Ovary (tissue), 9 donors: ENCODE data around the gene BRPF1. TPM values are rescaled to one million over a fixed set of nuclear protein-coding genes. Genes with fewer than 3 reads are reported as not detected.

Experiments
- DNase-seq, 5 donors: peaks; one replicate each; pipeline ENCODE4 v3.0.0-alpha.2; 2019 to 2020
- H3K27ac ChIP-seq, 2 donors: fragments of 200-600 bp; one replicate each; pipeline versions ENCODE4 v1.5.1 to v1.8.0; 2019 to 2022
- H3K27me3 ChIP-seq: fragments of 200-600 bp; one replicate; pipeline ENCODE4 v1.8.0; 2022
- H3K36me3 ChIP-seq: fragments of 200-600 bp; sonication (generic); one replicate; pipeline ENCODE4 v1.5.1; 2019
- H3K4me1 ChIP-seq: one replicate; pipeline ENCODE4 v1.8.1; 2013; ENCODE audit warnings: mild to moderate bottlenecking, moderate library complexity; ENCODE audit not compliant: insufficient read depth
- H3K4me3 ChIP-seq: fragments of 200-600 bp; sonication (generic); one replicate; pipeline ENCODE4 v1.5.1; 2017
- H3K9me3 ChIP-seq, 2 donors: fragments of 200-600 bp in 1 of 2; sonication (generic) in 1 of 2; one replicate each; pipeline versions ENCODE4 v1.5.1 to v1.8.1; 2013 to 2019; ENCODE audit warnings: mild to moderate bottlenecking in 1 of 2, moderate library complexity in 1 of 2
- CTCF ChIP-seq, 3 donors: fragments of 450-650 bp in 2 of 3; fragments of 200-600 bp in 1 of 3; IDR thresholded peaks; one replicate each; pipeline versions ENCODE4 v1.5.1 to v1.8.0; 2016 to 2022; ENCODE audit warnings: antibody characterized with exemption in 3 of 3, mild to moderate bottlenecking in 1 of 3
- EP300 ChIP-seq: sonication (generic); formaldehyde crosslinking; IDR thresholded peaks from one replicate; pipeline ENCODE4 v1.6.1; 2017; ENCODE audit warnings: antibody characterized with exemption
- POLR2A ChIP-seq: fragments of 450-650 bp; IDR thresholded peaks from one replicate; pipeline ENCODE4 v1.6.1; 2017; ENCODE audit warnings: antibody characterized with exemption, mild to moderate bottlenecking, moderate library complexity
- WGBS, 3 donors: extraction: QIAGEN DNeasy Blood & Tissue Kit in 1 of 3; methylation state at CpG; one replicate each; pipeline versions ENCODE4 v1.1.5 to v1.1.7; 2013 to 2017; 5-methylcytosine and 5-hydroxymethylcytosine counted together
- intact Hi-C, 4 donors: fragments of 100-400 bp; cut with DNase I; formaldehyde crosslinking; loops; one replicate each; pipeline versions ENCODE4 v1.11.0 to v1.15.1; 2022 to 2023
- polyA plus RNA-seq, 2 donors: library from polyadenylated mRNA; stranded (reverse); fragments of 200-250 nt in 1 of 2; fragments of 350-450 nt in 1 of 2; fragmentation: Illumina TruSeq in 1 of 2; extraction: RNeasy Lipid Tissue Mini Kit (QIAGEN cat#74804) in 1 of 2; gene quantifications; one replicate each; pipeline ENCODE4 v1.2.3, GENCODE V29; 2013 to 2014
- total RNA-seq, 7 donors: library from RNA; depleted of rRNA in 2 of 7; stranded (reverse); fragments of >200 nt in 2 of 7; fragmentation: NEBNext Ultra II Directional in 3 of 7; extraction: Animal tissue kit (Norgen Biotek cat#: 25700) in 3 of 7; gene quantifications; one replicate each; pipeline versions ENCODE4 v1.1.0 to v1.2.4, GENCODE V29; 2016 to 2023
- donor health status: DM: no; HTN: no; CAD: no; lungs with moderate emphysema.
- donor health status: DM: no; HTN: no; CAD: no.
- donor health status: Bipolar disorder and iron deficiency.
- donor health status: DM: yes; HTN: yes; CAD: no.
- donor health status: DM: no; HTN: no; CAD: no.
- donor health status: DM: yes; HTN: yes; CAD: no.

Gene BRPF1
- total and polyA plus RNA-seq, 9 donors: 7.2 to 26.4 (median 16.7) TPM

DNA sequence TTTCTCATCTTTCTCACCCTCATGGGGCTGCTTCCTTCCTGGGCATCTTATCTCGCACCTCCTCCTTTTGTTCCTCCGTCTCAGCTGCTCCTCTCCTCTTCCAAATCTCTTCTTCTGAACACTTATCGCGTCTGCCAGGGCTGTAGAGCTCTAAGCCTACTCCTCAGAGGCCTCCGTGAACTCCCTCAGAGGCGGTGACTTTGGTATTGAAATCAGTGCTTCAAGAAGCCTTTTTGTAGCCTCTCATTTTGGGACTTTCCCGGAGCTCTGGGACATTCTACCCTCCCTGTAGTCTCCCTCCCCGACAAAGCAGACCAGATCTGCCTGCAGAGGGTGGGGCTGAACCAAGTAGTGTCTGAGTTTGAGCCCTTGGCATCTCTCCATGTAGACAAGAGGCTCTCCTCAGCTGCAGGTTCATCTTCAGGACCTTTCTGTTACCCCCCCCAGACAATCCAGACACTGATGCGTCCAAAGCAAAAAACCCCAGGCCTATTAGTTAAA is 45.4 kb upstream of the BRPF1 start:
- Histone ChIP-seq H3K36me3 (no peaks in the 10 kb centered on the region), H3K4me1 (peaks cover 1% of the 10 kb centered on the region), H3K9me3 (no peaks in the 10 kb centered on the region), H3K27me3 (no peaks in the 10 kb centered on the region), H3K4me3 (no peak overlapping the region), H3K27ac (no peak overlapping the region)
- no peak for TF ChIP-seq EP300
- no peak for TF ChIP-seq CTCF (IDR thresholded peaks at IDR 0.05)
- TF ChIP-seq POLR2A: no peak
- intact Hi-C loops: no loop called here
- 81 to 89% (median 88%) methylated on average over 9 of the region's 9 CpGs for WGBS, 3 donors
- DNase-seq: no peak

DNA sequence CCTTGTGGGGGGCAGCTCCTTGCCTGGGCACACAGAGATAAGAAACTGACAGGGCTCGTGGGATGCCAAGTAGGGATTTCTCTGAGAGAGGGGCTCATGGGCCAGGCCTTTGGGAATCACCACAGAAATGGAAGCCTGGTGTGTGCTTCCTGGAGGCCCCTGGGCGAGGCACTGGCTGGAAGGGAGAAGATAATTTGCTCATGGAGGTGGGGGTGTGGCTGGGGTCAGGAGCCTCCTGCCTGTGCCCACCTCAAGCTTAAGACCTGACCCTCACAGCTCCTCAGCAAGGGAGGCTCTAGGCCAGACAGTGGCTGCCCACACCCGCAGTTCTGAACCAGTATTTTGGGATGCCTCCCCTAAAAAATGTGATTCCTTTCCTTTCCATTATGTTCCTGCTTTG is 44.8 kb upstream of the BRPF1 start:
- intact Hi-C loops: no loop called here
- Histone ChIP-seq H3K27me3 (no peaks in the 10 kb centered on the region), H3K9me3 (no peaks in the 10 kb centered on the region), H3K36me3 (no peaks in the 10 kb centered on the region), H3K27ac (no peak overlapping the region), H3K4me3 (no peak overlapping the region), H3K4me1 (peaks cover 1% of the 10 kb centered on the region)
- DNase-seq: no peak
- TF ChIP-seq POLR2A (no peak), EP300 (no peak), CTCF (IDR thresholded peaks at IDR 0.05) (no peak)
- WGBS, 3 donors: 86 to 94% (median 93%) methylated on average over 3 of the region's 3 CpGs

GRCh38 chr3:9687514-9687913 is 44.0 kb upstream of the BRPF1 start:
- intact Hi-C loops: no loop called here
- H3K4me1 ChIP-seq: peaks cover 1% of the 10 kb centered on the region
- no peak for TF ChIP-seq CTCF (IDR thresholded peaks at IDR 0.05)
- no peak for TF ChIP-seq POLR2A
- no peak for TF ChIP-seq EP300

GRCh38 chr3:9688961-9689360 is 42.6 kb upstream of the BRPF1 start:
- Histone ChIP-seq H3K36me3 (no peaks in the 10 kb centered on the region), H3K9me3 (no peaks in the 10 kb centered on the region), H3K27me3 (no peaks in the 10 kb centered on the region), H3K4me1 (peaks cover 1% of the 10 kb centered on the region), H3K4me3 (no peak overlapping the region), H3K27ac (no peak overlapping the region)
- TF ChIP-seq POLR2A (no peak), CTCF (IDR thresholded peaks at IDR 0.05) (no peak), EP300 (no peak)
- WGBS, 3 donors: 85 to 97% (median 86%) methylated on average over 5 of the region's 5 CpGs
- intact Hi-C loops: no loop called here
- no peak for DNase-seq

More at GRCh38 chr3:9687514-9687913, 44.0 kb upstream of the BRPF1 start:
- Histone ChIP-seq H3K27ac (no peak overlapping the region), H3K9me3 (no peaks in the 10 kb centered on the region), H3K27me3 (no peaks in the 10 kb centered on the region), H3K4me3 (no peak overlapping the region), H3K36me3 (no peaks in the 10 kb centered on the region)
- 52 to 67% (median 55%) methylated on average over 7 of the region's 7 CpGs for WGBS, 3 donors
- no peak for DNase-seq
